ENCODE measurements around the gene PEF1. TPM values are rescaled to one million over a fixed set of nuclear protein-coding genes. Genes with fewer than 3 reads are reported as not detected.

The PEF1 gene
- total and polyA plus RNA-seq, 2 of the 8 experiments (the other 6 are each of a cell fraction or from before 2014, with no cell fraction given) = 35.2 to 69.2 TPM

- no peak for TF ChIP-seq E2F6 (IDR thresholded peaks at IDR 0.05)
These were observed 9.7 kb upstream of the PEF1 start (continued) for GRCh38 chr1:31654474-31654776.
